NK-92 (cell line): ENCODE results near the gene SMYD2.

Experiments used
- DNase-seq: peaks from one replicate; lab custom pipeline; 2025; ENCODE audit not compliant: unreplicated experiment; lab: John Stamatoyannopoulos, UW

Gene SMYD2

GRCh38 chr1:214354440-214355148 is 73.6 kb downstream of the SMYD2 start:
- DNase-seq: no peak

DNA sequence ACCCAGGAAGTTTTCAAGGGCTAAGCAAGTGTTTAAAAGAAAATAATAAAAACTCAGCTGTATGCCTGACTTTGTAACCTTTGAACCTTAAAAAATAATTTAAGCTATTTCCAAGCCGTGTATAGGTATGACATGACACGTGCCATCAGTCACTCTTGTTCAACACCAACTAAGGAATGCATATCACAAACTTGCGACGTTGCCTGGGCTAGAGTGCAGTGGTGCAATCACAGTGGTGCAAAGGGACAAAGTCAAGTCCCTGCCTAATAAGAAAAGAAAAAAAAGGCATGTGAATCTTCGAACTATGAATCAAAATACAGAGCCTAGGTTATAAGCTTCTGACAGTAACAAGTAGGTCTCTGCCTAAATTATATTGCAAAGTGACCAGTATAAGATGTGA is 79.2 kb downstream of the SMYD2 start:
- no peak for DNase-seq

- no peak for DNase-seq
Measured at GRCh38 chr1:214360525-214361164, 79.7 kb downstream of the SMYD2 start.

- no peak for DNase-seq
Measured at GRCh38 chr1:214361636-214362035, 80.7 kb downstream of the SMYD2 start.

DNA sequence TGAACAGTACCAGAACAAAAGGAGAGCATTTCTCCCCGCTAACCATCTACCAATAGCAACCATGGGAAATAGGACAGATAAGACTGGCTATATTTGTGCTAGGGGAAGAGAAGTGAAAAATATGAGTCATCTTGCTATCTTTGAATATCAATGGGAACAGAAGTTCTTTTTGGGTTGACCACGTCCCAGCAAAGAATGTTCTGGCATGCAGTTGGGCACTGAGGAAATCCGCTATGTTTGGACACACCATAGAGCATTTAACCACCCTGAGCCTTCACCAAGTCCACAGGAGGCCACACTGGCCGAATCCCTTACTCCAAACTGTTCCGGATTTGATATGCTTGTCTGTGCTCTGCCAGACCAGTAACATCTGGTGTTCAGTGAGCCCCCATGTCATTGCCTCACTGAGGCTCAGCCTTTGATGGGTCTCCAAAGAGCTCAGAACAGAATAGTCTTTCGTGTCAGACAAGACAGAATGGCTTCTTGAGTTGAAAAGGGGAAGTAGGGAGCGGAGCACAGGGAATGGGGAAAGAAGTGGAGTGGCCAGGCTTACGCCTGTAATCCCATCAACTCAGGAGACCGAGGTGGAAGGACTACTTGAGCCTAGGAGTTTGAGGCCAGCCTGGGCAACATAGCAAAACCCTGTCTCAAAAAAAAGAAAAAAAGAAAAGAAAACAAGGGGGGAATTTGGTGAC is 81.4 kb downstream of the SMYD2 start:
- DNase-seq: no peak

- DNase-seq: no peak
Measured at GRCh38 chr1:214363386-214363785, 82.4 kb downstream of the SMYD2 start.

GRCh38 chr1:214364386-214364785 is 83.4 kb downstream of the SMYD2 start:
- no peak for DNase-seq

- DNase-seq: no peak
Measured at GRCh38 chr1:214364786-214365295, 83.9 kb downstream of the SMYD2 start.

DNA sequence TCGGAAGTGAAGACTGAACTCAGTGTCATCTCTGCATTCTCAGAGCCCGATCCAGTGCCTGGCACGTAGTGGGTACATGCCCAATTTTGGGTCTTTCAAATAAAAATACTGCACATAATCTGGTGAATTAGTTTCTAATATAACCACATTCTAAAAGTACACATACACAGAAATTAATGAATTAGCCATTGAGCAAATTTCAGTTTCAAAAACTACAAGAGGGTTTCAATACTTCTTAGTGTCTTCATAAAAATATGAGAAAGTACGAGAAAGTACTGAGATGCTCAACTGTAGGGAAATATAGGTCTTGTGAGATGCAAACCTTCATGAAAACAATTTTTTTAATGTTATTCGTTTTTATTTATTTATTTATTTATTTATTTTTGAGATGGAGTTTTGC is 86.9 kb downstream of the SMYD2 start:
- DNase-seq: no peak

- no peak for DNase-seq
Measured at GRCh38 chr1:214369364-214369763, 88.4 kb downstream of the SMYD2 start.

- no peak for DNase-seq
Measured at GRCh38 chr1:214370615-214371014, 89.7 kb downstream of the SMYD2 start.

- DNase-seq: no peak
Measured at GRCh38 chr1:214372092-214372491, 91.1 kb downstream of the SMYD2 start.

DNA sequence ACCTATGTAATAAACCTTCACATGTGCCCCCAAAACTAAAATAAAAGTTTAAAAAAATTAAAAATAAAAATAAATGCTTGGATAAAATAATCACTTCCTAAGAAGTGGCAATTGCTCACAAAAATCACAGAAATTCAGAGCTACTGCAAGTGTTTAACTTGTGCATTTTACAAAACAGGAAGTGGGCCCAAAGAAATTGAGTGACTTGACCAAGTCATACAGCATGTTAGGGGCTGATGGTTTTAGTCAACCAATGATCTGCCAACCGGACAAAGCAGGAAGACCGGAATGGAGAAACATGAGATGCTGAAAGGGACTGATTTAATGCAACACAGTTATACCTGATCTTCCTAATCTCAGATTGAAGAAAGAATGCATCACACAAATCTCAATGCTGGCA is 96.5 kb downstream of the SMYD2 start:
- DNase-seq: no peak

DNA sequence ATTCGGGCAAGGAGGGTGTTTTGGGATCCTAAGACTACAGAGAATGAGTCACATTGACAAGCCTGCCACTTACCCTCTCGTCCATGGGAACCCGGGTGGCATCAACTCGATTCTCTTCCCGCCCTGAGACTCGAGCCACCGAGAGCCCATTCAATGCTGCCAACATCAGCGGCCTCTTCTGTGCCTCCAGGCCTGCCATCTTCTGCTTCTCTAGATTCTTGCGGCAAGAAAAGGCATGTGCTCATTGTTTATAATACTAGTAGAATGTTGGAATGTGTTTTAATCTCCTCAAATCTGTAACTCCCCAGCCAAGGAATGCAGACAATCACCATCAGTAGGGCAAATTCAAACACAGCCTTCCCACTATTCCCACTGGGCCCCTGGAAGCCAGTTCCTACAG is 96.9 kb downstream of the SMYD2 start:
- DNase-seq: no peak

- DNase-seq: no peak
Measured at GRCh38 chr1:214378492-214378891, 97.5 kb downstream of the SMYD2 start.

GRCh38 chr1:214379236-214379970 is 98.4 kb downstream of the SMYD2 start:
- no peak for DNase-seq

- DNase-seq: no peak
Measured at GRCh38 chr1:214380396-214380795, 99.4 kb downstream of the SMYD2 start.

DNA sequence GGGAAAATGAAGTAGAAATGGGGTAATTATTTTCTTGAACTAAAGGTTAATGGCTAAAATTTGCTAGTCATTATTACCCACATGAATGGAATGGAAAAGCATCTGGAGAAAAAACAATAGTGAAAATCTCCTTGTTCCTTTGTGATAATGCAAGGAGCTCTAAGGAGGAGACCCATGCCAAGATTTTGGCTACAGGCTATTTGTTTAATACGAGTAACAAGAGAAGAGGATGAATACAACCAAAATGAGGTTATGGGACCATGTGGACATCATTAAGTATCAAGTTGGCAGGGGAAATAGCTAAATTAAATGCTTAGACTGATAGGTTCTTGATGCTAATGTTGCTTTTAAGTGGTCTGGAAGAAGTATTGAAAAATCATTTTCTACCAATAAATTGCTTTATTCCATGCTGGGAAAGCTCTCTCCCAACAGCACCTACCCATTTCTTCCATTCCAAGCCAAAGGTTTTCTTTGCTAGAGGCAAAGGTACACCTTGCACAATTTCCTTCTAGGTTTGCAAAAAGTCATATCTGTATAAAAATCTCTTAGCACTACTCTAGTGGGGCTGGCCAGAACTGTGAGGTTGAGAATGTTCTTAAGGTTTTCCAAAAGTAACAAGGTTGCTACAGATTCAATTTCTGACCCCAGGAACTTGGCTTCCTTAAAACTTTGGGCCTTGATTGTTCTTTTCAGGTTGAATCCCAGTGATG is 100.2 kb downstream of the SMYD2 start:
- no peak for DNase-seq

- DNase-seq: no peak
Measured at GRCh38 chr1:214383381-214384372, 102.7 kb downstream of the SMYD2 start.
